ENCODE results near the gene GRK6. TPM values are rescaled to one million over a fixed set of nuclear protein-coding genes. Genes with fewer than 3 reads are reported as not detected.

The GRK6 gene
- polyA plus RNA-seq, 1 donor from 2014 or later, result 22.6 TPM

DNA sequence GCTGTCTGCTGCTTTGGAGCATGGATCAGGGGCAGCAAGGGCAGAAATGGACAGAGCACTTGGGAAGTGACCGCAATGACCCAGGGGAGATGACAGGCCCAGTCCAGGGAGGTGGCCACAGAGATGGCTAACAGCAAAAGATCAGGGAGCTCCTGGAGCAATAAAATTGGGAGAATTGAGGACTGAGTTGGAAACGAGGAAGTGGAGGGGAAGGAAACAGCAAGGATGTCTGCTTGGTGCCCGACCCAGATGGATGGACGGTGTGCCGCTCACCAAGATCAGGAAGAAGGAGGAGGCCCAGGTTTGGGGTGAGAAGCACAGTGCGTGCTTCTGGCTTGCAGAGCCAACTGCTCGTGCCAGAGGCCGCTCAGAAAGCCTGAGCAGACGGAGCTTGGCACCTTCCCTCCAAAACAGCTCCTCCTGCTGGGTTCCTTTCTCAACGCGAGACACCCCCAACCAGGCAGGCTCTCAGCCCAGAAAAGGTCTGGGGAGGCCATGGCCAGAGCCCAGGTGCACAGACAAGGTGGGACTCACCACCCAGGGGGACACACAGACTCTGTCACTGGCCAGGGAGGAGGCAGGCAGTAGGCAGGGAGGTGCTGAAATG, 44.0 kb upstream of the GRK6 start:
- no peaks in the 10 kb centered on the region for H3K79me2 ChIP-seq (replicated peaks; ENCODE audit: insufficient read depth, low read length)
- no peaks in the 10 kb centered on the region for H3K27me3 ChIP-seq (ENCODE audit: insufficient read depth, low read depth, low read length)

DNA sequence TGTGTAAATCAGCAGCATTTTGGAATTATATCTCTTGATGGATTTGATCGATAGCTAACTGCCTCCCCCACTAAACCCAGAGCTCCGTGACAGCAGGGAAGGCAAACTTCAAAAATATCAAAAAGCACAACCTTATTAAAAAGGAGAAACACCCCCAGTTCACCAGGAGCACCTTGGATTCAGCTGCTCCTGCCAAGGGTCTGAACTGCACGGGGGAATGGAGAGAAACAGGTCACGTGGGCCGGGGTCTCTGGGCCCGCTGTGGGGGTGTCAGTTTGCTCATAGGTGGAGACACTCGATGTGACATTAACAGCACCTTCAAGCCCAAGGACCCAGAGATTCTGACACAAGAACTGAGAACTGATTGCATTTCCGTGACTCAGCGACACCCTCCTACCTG, 43.3 kb upstream of the GRK6 start:
- Histone ChIP-seq H3K4me2 (ENCODE audit: low read length) (no peak overlapping the region), H3K36me3 (ENCODE audit: insufficient read depth, low read length) (no peaks in the 10 kb centered on the region), H3K27me3 (ENCODE audit: insufficient read depth, low read depth, low read length) (no peaks in the 10 kb centered on the region), H3K4me3 (ENCODE audit: low read length) (no peak overlapping the region), H3K9me2 (ENCODE audit: insufficient read depth, low read length) (no peaks in the 10 kb centered on the region), H2AFZ (ENCODE audit: low read depth, low read length) (no peak overlapping the region), H3K9me3 (ENCODE audit: low read length) (no peaks in the 10 kb centered on the region), H3K27ac (ENCODE audit: low read length) (no peak overlapping the region), H3K79me2 (replicated peaks; ENCODE audit: insufficient read depth, low read length) (no peaks in the 10 kb centered on the region), H3F3A (ENCODE audit: insufficient read depth, low read length, poor library complexity, severe bottlenecking) (no peaks in the 10 kb centered on the region), H3K9ac (ENCODE audit: low read length) (no peak overlapping the region), H4K20me1 (ENCODE audit: insufficient read depth) (no peaks in the 10 kb centered on the region)
- TF ChIP-seq EZH2 (IDR thresholded peaks at IDR 0.05; ENCODE audit: borderline replicate concordance, insufficient read depth, low read length, poor library complexity, severe bottlenecking) (no peak), TAF1 (IDR thresholded peaks at IDR 0.05; ENCODE audit: low read depth) (no peak), POLR2AphosphoS5 (IDR thresholded peaks at IDR 0.05) (no peak), MXI1 (conservative IDR thresholded peaks at IDR 0.05; ENCODE audit: poor library complexity, severe bottlenecking) (no peak), RAD21 (conservative IDR thresholded peaks at IDR 0.05) (no peak), EP300 (conservative IDR thresholded peaks at IDR 0.05; ENCODE audit: poor library complexity, severe bottlenecking) (no peak), SMC3 (conservative IDR thresholded peaks at IDR 0.05; ENCODE audit: poor library complexity) (no peak)
- TF ChIP-seq, protein P1, sequence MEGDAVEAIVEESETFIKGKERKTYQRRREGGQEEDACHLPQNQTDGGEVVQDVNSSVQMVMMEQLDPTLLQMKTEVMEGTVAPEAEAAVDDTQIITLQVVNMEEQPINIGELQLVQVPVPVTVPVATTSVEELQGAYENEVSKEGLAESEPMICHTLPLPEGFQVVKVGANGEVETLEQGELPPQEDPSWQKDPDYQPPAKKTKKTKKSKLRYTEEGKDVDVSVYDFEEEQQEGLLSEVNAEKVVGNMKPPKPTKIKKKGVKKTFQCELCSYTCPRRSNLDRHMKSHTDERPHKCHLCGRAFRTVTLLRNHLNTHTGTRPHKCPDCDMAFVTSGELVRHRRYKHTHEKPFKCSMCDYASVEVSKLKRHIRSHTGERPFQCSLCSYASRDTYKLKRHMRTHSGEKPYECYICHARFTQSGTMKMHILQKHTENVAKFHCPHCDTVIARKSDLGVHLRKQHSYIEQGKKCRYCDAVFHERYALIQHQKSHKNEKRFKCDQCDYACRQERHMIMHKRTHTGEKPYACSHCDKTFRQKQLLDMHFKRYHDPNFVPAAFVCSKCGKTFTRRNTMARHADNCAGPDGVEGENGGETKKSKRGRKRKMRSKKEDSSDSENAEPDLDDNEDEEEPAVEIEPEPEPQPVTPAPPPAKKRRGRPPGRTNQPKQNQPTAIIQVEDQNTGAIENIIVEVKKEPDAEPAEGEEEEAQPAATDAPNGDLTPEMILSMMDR (IDR thresholded peaks at IDR 0.05; ENCODE audit: poor library complexity, severe bottlenecking), result no peak

More for the DNA sequence above, 44.0 kb upstream of the GRK6 start:
- no peaks in the 10 kb centered on the region for H3K9me3 ChIP-seq (ENCODE audit: low read length)
- H3K4me3 ChIP-seq (ENCODE audit: low read length), result no peak overlapping the region
- no peak for TF ChIP-seq POLR2AphosphoS5 (IDR thresholded peaks at IDR 0.05)
- no peak for TF ChIP-seq MXI1 (conservative IDR thresholded peaks at IDR 0.05; ENCODE audit: poor library complexity, severe bottlenecking)
- TF ChIP-seq, protein P2, sequence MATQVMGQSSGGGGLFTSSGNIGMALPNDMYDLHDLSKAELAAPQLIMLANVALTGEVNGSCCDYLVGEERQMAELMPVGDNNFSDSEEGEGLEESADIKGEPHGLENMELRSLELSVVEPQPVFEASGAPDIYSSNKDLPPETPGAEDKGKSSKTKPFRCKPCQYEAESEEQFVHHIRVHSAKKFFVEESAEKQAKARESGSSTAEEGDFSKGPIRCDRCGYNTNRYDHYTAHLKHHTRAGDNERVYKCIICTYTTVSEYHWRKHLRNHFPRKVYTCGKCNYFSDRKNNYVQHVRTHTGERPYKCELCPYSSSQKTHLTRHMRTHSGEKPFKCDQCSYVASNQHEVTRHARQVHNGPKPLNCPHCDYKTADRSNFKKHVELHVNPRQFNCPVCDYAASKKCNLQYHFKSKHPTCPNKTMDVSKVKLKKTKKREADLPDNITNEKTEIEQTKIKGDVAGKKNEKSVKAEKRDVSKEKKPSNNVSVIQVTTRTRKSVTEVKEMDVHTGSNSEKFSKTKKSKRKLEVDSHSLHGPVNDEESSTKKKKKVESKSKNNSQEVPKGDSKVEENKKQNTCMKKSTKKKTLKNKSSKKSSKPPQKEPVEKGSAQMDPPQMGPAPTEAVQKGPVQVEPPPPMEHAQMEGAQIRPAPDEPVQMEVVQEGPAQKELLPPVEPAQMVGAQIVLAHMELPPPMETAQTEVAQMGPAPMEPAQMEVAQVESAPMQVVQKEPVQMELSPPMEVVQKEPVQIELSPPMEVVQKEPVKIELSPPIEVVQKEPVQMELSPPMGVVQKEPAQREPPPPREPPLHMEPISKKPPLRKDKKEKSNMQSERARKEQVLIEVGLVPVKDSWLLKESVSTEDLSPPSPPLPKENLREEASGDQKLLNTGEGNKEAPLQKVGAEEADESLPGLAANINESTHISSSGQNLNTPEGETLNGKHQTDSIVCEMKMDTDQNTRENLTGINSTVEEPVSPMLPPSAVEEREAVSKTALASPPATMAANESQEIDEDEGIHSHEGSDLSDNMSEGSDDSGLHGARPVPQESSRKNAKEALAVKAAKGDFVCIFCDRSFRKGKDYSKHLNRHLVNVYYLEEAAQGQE (IDR thresholded peaks at IDR 0.05; ENCODE audit: borderline replicate concordance), result no peak
- no peak for TF ChIP-seq TAF1 (IDR thresholded peaks at IDR 0.05; ENCODE audit: low read depth)
- TF ChIP-seq EP300 (conservative IDR thresholded peaks at IDR 0.05; ENCODE audit: poor library complexity, severe bottlenecking), result no peak
- TF ChIP-seq EZH2 (IDR thresholded peaks at IDR 0.05; ENCODE audit: borderline replicate concordance, insufficient read depth, low read length, poor library complexity, severe bottlenecking), result no peak
- no peak for TF ChIP-seq SMC3 (conservative IDR thresholded peaks at IDR 0.05; ENCODE audit: poor library complexity)
- TF ChIP-seq, protein P1 (IDR thresholded peaks at IDR 0.05; ENCODE audit: poor library complexity, severe bottlenecking), result no peak
- TF ChIP-seq RAD21 (conservative IDR thresholded peaks at IDR 0.05), result no peak
- H4K20me1 ChIP-seq (ENCODE audit: insufficient read depth), result no peaks in the 10 kb centered on the region
- H2AFZ ChIP-seq (ENCODE audit: low read depth, low read length), result no peak overlapping the region
- no peak overlapping the region for H3K27ac ChIP-seq (ENCODE audit: low read length)
- H3K9ac ChIP-seq (ENCODE audit: low read length), result no peak overlapping the region
- no peaks in the 10 kb centered on the region for H3F3A ChIP-seq (ENCODE audit: insufficient read depth, low read length, poor library complexity, severe bottlenecking)
- H3K9me2 ChIP-seq (ENCODE audit: insufficient read depth, low read length), result no peaks in the 10 kb centered on the region
- no peaks in the 10 kb centered on the region for H3K36me3 ChIP-seq (ENCODE audit: insufficient read depth, low read length)
- no peak overlapping the region for H3K4me2 ChIP-seq (ENCODE audit: low read length)

All from neural cell (in vitro differentiated cells).